RWPE1 (cell line): Measurements from ENCODE around the gene ST7.
"Not testable (repeated sequence)": the region's sequence is repeated elsewhere in the genome, so short reads cannot be mapped to it uniquely, and the experiment has no call there.

Source experiments
- CTCF ChIA-PET: fragments of 350-600 bp; sonication (Branson Sonifier 250); formaldehyde crosslinking; extraction: SDS; loops from one replicate; lab custom pipeline; 2021; lab: Yijun Ruan, JAX
- POLR2A ChIA-PET: fragments of 400-600 bp; formaldehyde crosslinking; extraction: SDS; loops from one replicate; lab custom pipeline; 2020; ENCODE audit warnings: antibody characterized with exemption; ENCODE audit not compliant: low non-redundant PET; lab: Yijun Ruan, JAX
- DNase-seq: peaks from one replicate; pipeline ENCODE4 v3.0.0; 2012; ENCODE audit warnings: low spot score
- H3K27ac ChIP-seq: fragments of 450-650 bp; 2 replicates; pipeline ENCODE4 v1.5.1; 2017
- CTCF ChIP-seq: fragments of 450-650 bp; conservative IDR thresholded peaks from 2 replicates; pipeline ENCODE4 v1.5.1; 2017; ENCODE audit warnings: low read depth, mild to moderate bottlenecking

ST7 gene

GRCh38 chr7:117020591-117020973 lies 67.3 kb downstream of the ST7 start:
- POLR2A ChIA-PET = no interaction called here
- H3K27ac ChIP-seq = no peak overlapping the region
- no peak for TF ChIP-seq CTCF
- DNase-seq = no peak
- CTCF ChIA-PET = no interaction called here

- TF ChIP-seq CTCF = no peak
- DNase-seq = no peak
- ChIA-PET POLR2A (no interaction called here), CTCF (no interaction called here)
- H3K27ac ChIP-seq = no peak overlapping the region
These were observed 68.1 kb downstream of the ST7 start for GRCh38 chr7:117021366-117021765.

- TF ChIP-seq CTCF = no peak
- ChIA-PET CTCF (no interaction called here), POLR2A (interaction anchor here (0.6 kb wide), 1 partner anchor 64 kb away, joined by 11 read pairs; no protein-coding TSS in a partner anchor)
- no peak overlapping the region for H3K27ac ChIP-seq
- DNase-seq = no peak
These were observed 68.7 kb downstream of the ST7 start for GRCh38 chr7:117021986-117022385.

- TF ChIP-seq CTCF = no peak
- no peak for DNase-seq
- CTCF ChIA-PET = interaction anchor here (0.6 kb wide), 1 partner anchor 98 kb away, joined by 3 read pairs; no protein-coding TSS in a partner anchor
- POLR2A ChIA-PET = no interaction called here
- no peak overlapping the region for H3K27ac ChIP-seq
These were observed 70.1 kb downstream of the ST7 start for GRCh38 chr7:117023325-117023854.

GRCh38 chr7:117024811-117025210 lies 71.5 kb downstream of the ST7 start:
- no peak for DNase-seq
- H3K27ac ChIP-seq = no peak overlapping the region
- TF ChIP-seq CTCF = no peak
- POLR2A ChIA-PET = no interaction called here
- CTCF ChIA-PET = no interaction called here

- DNase-seq = no peak
- TF ChIP-seq CTCF = no peak
- CTCF ChIA-PET = no interaction called here
- H3K27ac ChIP-seq = no peak overlapping the region
- POLR2A ChIA-PET = no interaction called here
These were observed 72.6 kb downstream of the ST7 start for GRCh38 chr7:117025891-117026290.

GRCh38 chr7:117030346-117030745 lies 77.0 kb downstream of the ST7 start:
- H3K27ac ChIP-seq, POLR2A ChIA-PET, DNase-seq: not testable (repeated sequence)
- CTCF ChIA-PET = interaction anchor here (0.5 kb wide), 1 partner anchor 442 kb away, joined by 4 read pairs; no protein-coding TSS in a partner anchor

- H3K27ac ChIP-seq, DNase-seq, CTCF ChIA-PET, POLR2A ChIA-PET: not testable (repeated sequence)
These were observed 77.5 kb downstream of the ST7 start for GRCh38 chr7:117030793-117031192.
